ENCODE results near the gene NBEAL2. TPM values are rescaled to one million over a fixed set of nuclear protein-coding genes. Genes with fewer than 3 reads are reported as not detected.
A peak's percentile ranks its signal among the peaks of the same experiment; 100 is the strongest.

NBEAL2 gene
- polyA plus RNA-seq, 3 donors, result 10.4 to 622 (median 17.3) TPM

DNA sequence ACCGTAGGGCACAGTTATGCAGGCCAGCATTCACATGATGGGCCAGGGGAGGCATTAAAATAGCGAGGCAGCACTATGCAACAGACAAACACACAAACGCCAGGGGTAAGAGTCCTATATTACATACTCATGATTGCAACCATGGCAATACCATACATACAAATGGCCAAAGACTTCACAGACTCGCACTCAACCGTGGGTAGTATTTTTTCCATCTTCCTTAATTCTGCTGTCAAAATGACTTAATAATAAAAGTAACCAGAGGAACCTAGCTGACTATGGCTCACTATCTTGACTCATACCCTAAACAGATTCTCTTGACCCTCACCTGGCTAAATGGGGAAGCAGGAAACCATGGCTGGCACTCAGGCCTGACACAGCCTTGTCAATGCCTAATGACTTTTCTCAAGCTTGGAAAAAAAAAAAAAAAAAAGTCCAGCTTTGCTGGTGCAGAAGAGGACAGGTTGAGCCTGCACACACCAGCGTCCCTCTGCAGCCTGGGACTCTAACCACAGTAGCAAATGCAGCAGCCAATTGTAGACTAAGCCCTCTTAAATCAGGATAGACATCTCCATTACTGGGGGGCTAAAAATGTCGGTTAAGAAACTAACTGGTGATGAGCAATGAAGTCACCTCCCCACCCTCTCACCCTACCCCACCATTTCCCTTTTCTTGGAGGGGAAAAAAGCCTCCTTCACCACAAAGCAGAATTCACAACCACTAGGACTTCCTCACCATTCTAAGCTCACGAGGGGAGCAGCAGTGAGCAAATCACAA lies 26.0 kb upstream of the NBEAL2 start:
- Histone ChIP-seq H3K27me3 (ENCODE audit: control insufficient read depth in 2 of 2, insufficient read depth in 2 of 2, low read length in 2 of 2) (no peaks in the 10 kb centered on the region), H3K27ac (ENCODE audit: low read depth in 1 of 2, low read length in 2 of 2) (peak overlapping the region; percentile 57 to 78), H3K9me3 (replicated peaks in 1 of 2; ENCODE audit: control insufficient read depth in 1 of 2, insufficient read depth in 1 of 2, low read length in 2 of 2) (no peaks in the 10 kb centered on the region), H3K79me2 (ENCODE audit: insufficient read depth, low read length) (peaks cover 98% of the 10 kb centered on the region), H3K4me1 (ENCODE audit: control insufficient read depth in 1 of 2, insufficient read depth in 2 of 2, low read length in 2 of 2) (peaks cover 89 to 93% of the 10 kb centered on the region in 2 donors), H3K4me3 (replicated peaks in 1 of 3; ENCODE audit: low read depth in 2 of 3, low read length in 3 of 3) (peak overlapping the region in 1 of 3 experiments; percentile 56), H3K9ac (ENCODE audit: insufficient read depth, low read length, poor library complexity, severe bottlenecking) (no peak overlapping the region), H2AFZ (ENCODE audit: insufficient read depth, low read depth, low read length, poor library complexity, severe bottlenecking) (no peak overlapping the region), H3K4me2 (replicated peaks; ENCODE audit: extremely low read depth, low read length, poor library complexity, severe bottlenecking) (peak overlapping the region; percentile 63), H4K20me1 (ENCODE audit: insufficient read depth, low read length) (peaks cover 97% of the 10 kb centered on the region), H3K36me3 (replicated peaks in 1 of 2; ENCODE audit: control insufficient read depth in 1 of 2, insufficient read depth in 2 of 2, low read length in 2 of 2) (peaks cover 0 to 1% of the 10 kb centered on the region in 2 donors)
- Mint-ChIP-seq H3K4me1 (peaks cover 92% of the 10 kb centered on the region), H3K4me3 (peak overlapping the region; percentile 57 to 79), H3K9me3 (peaks cover 0 to 2% (median 0%) of the 10 kb centered on the region in 7 donors), H3K27ac (peak overlapping the region; percentile 87 to 95 (median 93)), H3K27me3 (ENCODE audit: low read depth in 3 of 3) (no peaks in the 10 kb centered on the region), H3K36me3 (peaks cover 21 to 25% of the 10 kb centered on the region in 2 donors)
- WGBS (ENCODE audit: insufficient coverage), result 0% methylated on average over 2 of the region's 8 CpGs
- intact Hi-C loops (cut with micrococcal nuclease), result loop anchor here in 1 of 2 donors (5.0 to 10.0 kb wide), 2 partner anchors 34 to 549 kb away; partner anchors contain the start of genes CCR5AS and CCRL2
- DNase-seq, result peak; percentile 60 to 78 (median 60)
- TF ChIP-seq, protein P1, sequence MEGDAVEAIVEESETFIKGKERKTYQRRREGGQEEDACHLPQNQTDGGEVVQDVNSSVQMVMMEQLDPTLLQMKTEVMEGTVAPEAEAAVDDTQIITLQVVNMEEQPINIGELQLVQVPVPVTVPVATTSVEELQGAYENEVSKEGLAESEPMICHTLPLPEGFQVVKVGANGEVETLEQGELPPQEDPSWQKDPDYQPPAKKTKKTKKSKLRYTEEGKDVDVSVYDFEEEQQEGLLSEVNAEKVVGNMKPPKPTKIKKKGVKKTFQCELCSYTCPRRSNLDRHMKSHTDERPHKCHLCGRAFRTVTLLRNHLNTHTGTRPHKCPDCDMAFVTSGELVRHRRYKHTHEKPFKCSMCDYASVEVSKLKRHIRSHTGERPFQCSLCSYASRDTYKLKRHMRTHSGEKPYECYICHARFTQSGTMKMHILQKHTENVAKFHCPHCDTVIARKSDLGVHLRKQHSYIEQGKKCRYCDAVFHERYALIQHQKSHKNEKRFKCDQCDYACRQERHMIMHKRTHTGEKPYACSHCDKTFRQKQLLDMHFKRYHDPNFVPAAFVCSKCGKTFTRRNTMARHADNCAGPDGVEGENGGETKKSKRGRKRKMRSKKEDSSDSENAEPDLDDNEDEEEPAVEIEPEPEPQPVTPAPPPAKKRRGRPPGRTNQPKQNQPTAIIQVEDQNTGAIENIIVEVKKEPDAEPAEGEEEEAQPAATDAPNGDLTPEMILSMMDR (IDR thresholded peaks at IDR 0.05), result no peak

DNA sequence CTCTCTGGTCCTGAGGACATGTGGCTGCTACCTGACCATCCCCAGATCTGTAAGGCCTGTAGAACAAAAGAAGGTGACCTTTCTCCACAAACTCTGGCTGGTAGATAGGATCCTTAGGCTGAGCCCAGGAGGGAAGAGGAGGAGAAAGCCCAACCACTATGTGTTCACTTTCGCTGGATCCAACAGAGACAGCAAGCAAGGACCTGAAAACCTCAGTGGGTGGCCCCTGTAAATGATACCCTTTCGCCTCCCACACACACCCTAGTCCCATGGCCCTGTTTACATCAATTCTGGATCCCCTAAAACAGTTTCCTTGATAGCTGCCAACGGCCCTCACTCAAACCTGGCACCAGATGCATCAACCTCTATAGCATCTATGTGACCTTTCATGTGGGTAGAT lies 25.3 kb upstream of the NBEAL2 start:
- TF ChIP-seq, protein P1 (IDR thresholded peaks at IDR 0.05), result no peak
- Histone ChIP-seq H3K9ac (ENCODE audit: insufficient read depth, low read length, poor library complexity, severe bottlenecking) (no peak overlapping the region), H3K9me3 (replicated peaks in 1 of 2; ENCODE audit: control insufficient read depth in 1 of 2, insufficient read depth in 1 of 2, low read length in 2 of 2) (no peaks in the 10 kb centered on the region), H3K36me3 (replicated peaks in 1 of 2; ENCODE audit: control insufficient read depth in 1 of 2, insufficient read depth in 2 of 2, low read length in 2 of 2) (peaks cover 0 to 4% of the 10 kb centered on the region in 2 donors), H3K79me2 (ENCODE audit: insufficient read depth, low read length) (peaks cover 98% of the 10 kb centered on the region), H4K20me1 (ENCODE audit: insufficient read depth, low read length) (peaks cover 97% of the 10 kb centered on the region), H2AFZ (ENCODE audit: insufficient read depth, low read depth, low read length, poor library complexity, severe bottlenecking) (no peak overlapping the region), H3K4me1 (ENCODE audit: control insufficient read depth in 1 of 2, insufficient read depth in 2 of 2, low read length in 2 of 2) (peaks cover 89 to 93% of the 10 kb centered on the region in 2 donors), H3K27me3 (ENCODE audit: control insufficient read depth in 2 of 2, insufficient read depth in 2 of 2, low read length in 2 of 2) (no peaks in the 10 kb centered on the region), H3K27ac (ENCODE audit: low read depth in 1 of 2, low read length in 2 of 2) (peak overlapping the region; percentile 57 to 78), H3K4me3 (replicated peaks in 1 of 3; ENCODE audit: low read depth in 2 of 3, low read length in 3 of 3) (peak overlapping the region in 1 of 3 experiments; percentile 56), H3K4me2 (replicated peaks; ENCODE audit: extremely low read depth, low read length, poor library complexity, severe bottlenecking) (peak overlapping the region; percentile 63)
- Mint-ChIP-seq H3K27ac (peak overlapping the region; percentile 87 to 95 (median 93)), H3K4me3 (peak overlapping the region; percentile 57 to 79), H3K4me1 (peaks cover 92% of the 10 kb centered on the region), H3K27me3 (ENCODE audit: low read depth in 3 of 3) (no peaks in the 10 kb centered on the region), H3K9me3 (peaks cover 0 to 2% (median 0%) of the 10 kb centered on the region in 7 donors), H3K36me3 (peaks cover 26 to 28% of the 10 kb centered on the region in 2 donors)
- DNase-seq, result no peak
- intact Hi-C loops (cut with micrococcal nuclease), result loop anchor here in 1 of 2 donors (5.0 to 10.0 kb wide), 2 partner anchors 33 to 549 kb away; partner anchors contain the start of genes CCR5AS and CCRL2
- WGBS (ENCODE audit: insufficient coverage), result 73% methylated on average over 2 of the region's 3 CpGs

All from CD14-positive monocyte (primary cell).